DND-41 (cell line): ENCODE data around the gene MFSD12.

Experiments used
- ATAC-seq: fragments of 200-7000 bp; cut with Tn5 transposase; 3 replicates; pipeline ENCODE4 v1.9.1; 2021; ENCODE audit warnings: low read depth; ENCODE audit not compliant: insufficient read depth
- DNase-seq: peaks from one replicate; pipeline ENCODE4 v3.0.0-alpha.2; 2020
- H2AFZ ChIP-seq: 2 replicates; pipeline ENCODE4 v1.6.0; 2012; ENCODE audit warnings: low read depth, low read length
- H3K27ac ChIP-seq: 2 replicates; pipeline ENCODE4 v1.5.1; 2012; ENCODE audit warnings: low read length, inconsistent platforms
- H3K27me3 ChIP-seq: fragments of 200-600 bp; sonication (generic); 2 replicates; pipeline ENCODE4 v1.6.0; 2012; ENCODE audit warnings: low read length, mild to moderate bottlenecking, inconsistent platforms; ENCODE audit not compliant: insufficient read depth, poor library complexity
- H3K36me3 ChIP-seq: 2 replicates; pipeline ENCODE4 v1.5.1; 2012; ENCODE audit warnings: low read length, inconsistent platforms; ENCODE audit not compliant: insufficient read depth
- H3K4me1 ChIP-seq: 2 replicates; pipeline ENCODE4 v1.5.1; 2012; ENCODE audit warnings: mild to moderate bottlenecking, low read length; ENCODE audit not compliant: insufficient read depth
- H3K4me2 ChIP-seq: 2 replicates; pipeline ENCODE4 v1.6.0; 2012; ENCODE audit warnings: mild to moderate bottlenecking, moderate library complexity, low read length, inconsistent platforms; ENCODE audit not compliant: insufficient read depth
- H3K4me3 ChIP-seq, 2 experiments: fragments of 200-600 bp in 1 of 2; shearing (Covaris generic) in 1 of 2; 2 replicates each; pipeline ENCODE4 v1.5.1; 2012 to 2016; ENCODE audit warnings: inconsistent platforms in 2 of 2, low read length in 2 of 2, mild to moderate bottlenecking in 2 of 2, low read depth in 1 of 2, moderate library complexity in 1 of 2
- H3K79me2 ChIP-seq: 2 replicates; pipeline ENCODE4 v1.6.0; 2012; ENCODE audit warnings: low read length, inconsistent platforms; ENCODE audit not compliant: insufficient read depth
- H3K9ac ChIP-seq: 2 replicates; pipeline ENCODE4 v1.6.0; 2012; ENCODE audit warnings: low read depth, mild to moderate bottlenecking, inconsistent platforms, low read length, moderate library complexity
- H3K9me3 ChIP-seq: 2 replicates; pipeline ENCODE4 v1.5.1; 2012; ENCODE audit warnings: low read length, moderate library complexity, mild to moderate bottlenecking, inconsistent platforms; ENCODE audit not compliant: insufficient read depth, severe bottlenecking
- H4K20me1 ChIP-seq: 2 replicates; pipeline ENCODE4 v1.6.0; 2012; ENCODE audit warnings: low read length; ENCODE audit not compliant: insufficient read depth
- CTCF ChIP-seq: IDR thresholded peaks from 2 replicates; pipeline ENCODE4 v1.5.1; 2012; ENCODE audit warnings: borderline replicate concordance, low read length, moderate library complexity, mild to moderate bottlenecking; ENCODE audit not compliant: poor library complexity, severe bottlenecking; ENCODE audit errors: extremely low read depth
- EZH2 ChIP-seq: IDR thresholded peaks from 3 replicates; pipeline ENCODE4 v1.6.1; 2012; ENCODE audit warnings: borderline replicate concordance, low read depth, mild to moderate bottlenecking, moderate library complexity, low read length, inconsistent platforms; ENCODE audit not compliant: severe bottlenecking

MFSD12 gene

GRCh38 chr19:3538965-3539755 is 18.2 kb downstream of the MFSD12 start, which contains the start of gene TEKTIP1:
Gene TEKTIP1, plus strand, starts transcription at chr19:3539174. Its CDS starts 4 bp downstream, at chr19:3539178.
- H3K4me2 ChIP-seq = no peak within 1 kb of the TSS
- no peak for TF ChIP-seq CTCF
- no peak for TF ChIP-seq EZH2
- no peaks in the 10 kb centered on the region for H3K4me1 ChIP-seq
- H3K9me3 ChIP-seq = no peaks in the 10 kb centered on the region
- ATAC-seq = no peak
- H3K27me3 ChIP-seq = no peaks in the 10 kb centered on the region
- DNase-seq = no peak
- H3K79me2 ChIP-seq = no peaks in the 10 kb centered on the region
- H3K9ac ChIP-seq = no peak within 1 kb of the TSS
- H3K36me3 ChIP-seq = peaks cover 61% of the 10 kb centered on the region
- H3K4me3 ChIP-seq = no peak within 1 kb of the TSS
- no peak within 1 kb of the TSS for H2AFZ ChIP-seq
- H4K20me1 ChIP-seq = peaks cover 35% of the 10 kb centered on the region
- H3K27ac ChIP-seq = no peak within 1 kb of the TSS

- Histone ChIP-seq H3K9ac (no peak overlapping the region), H3K27me3 (no peaks in the 10 kb centered on the region), H3K79me2 (no peaks in the 10 kb centered on the region), H3K27ac (no peak overlapping the region), H3K4me3 (no peak overlapping the region), H2AFZ (no peak overlapping the region), H3K36me3 (peaks cover 62% of the 10 kb centered on the region), H3K9me3 (no peaks in the 10 kb centered on the region), H3K4me2 (no peak overlapping the region), H3K4me1 (no peaks in the 10 kb centered on the region), H4K20me1 (peaks cover 35% of the 10 kb centered on the region)
- ATAC-seq = no peak
- no peak for DNase-seq
- no peak for TF ChIP-seq EZH2
- no peak for TF ChIP-seq CTCF
Observed at GRCh38 chr19:3538258-3538929, 19.0 kb downstream of the MFSD12 start.

- ATAC-seq = peak; percentile 22; the same call in 1 of the 3 replicates
- peaks cover 37% of the 10 kb centered on the region for H4K20me1 ChIP-seq
- H3K27ac ChIP-seq = no peak overlapping the region
Observed at GRCh38 chr19:3537438-3538240, 19.7 kb downstream of the MFSD12 start.

More at GRCh38 chr19:3537438-3538240, 19.7 kb downstream of the MFSD12 start:
- H3K4me2 ChIP-seq = no peak overlapping the region
- H3K4me1 ChIP-seq = no peaks in the 10 kb centered on the region
- H3K36me3 ChIP-seq = peaks cover 63% of the 10 kb centered on the region
- no peak for TF ChIP-seq CTCF
- no peak for TF ChIP-seq EZH2
- no peak overlapping the region for H3K9ac ChIP-seq
- H3K27me3 ChIP-seq = no peaks in the 10 kb centered on the region
- H3K9me3 ChIP-seq = no peaks in the 10 kb centered on the region
- H3K4me3 ChIP-seq = no peak overlapping the region
- no peak for DNase-seq
- no peak overlapping the region for H2AFZ ChIP-seq
- no peaks in the 10 kb centered on the region for H3K79me2 ChIP-seq
